Stimulated activated effector memory CD8-positive, alpha-beta T cell treated with anti-CD3 and anti-CD28 coated beads, Interleukin-12 subunit alpha, Interleukin-12 subunit beta, amount 100 ng/mL, for 72 hours (primary cell): ENCODE measurements around the gene NPY2R.

Experiments used
- ATAC-seq: fragments of 150-1000 bp; cut with Tn5 transposase; 2 replicates; pipeline ENCODE4 v1.10.0; 2021
- DNase-seq, 2 donors: peaks; one replicate each; pipeline ENCODE4 v3.0.0; 2021 to 2022; ENCODE audit warnings: low spot score in 2 of 2
- H3K27ac Mint-ChIP-seq: one replicate; pipeline ENCODE4 v1.8.0; 2022; ENCODE audit warnings: mild to moderate bottlenecking, mixed read lengths
- H3K36me3 Mint-ChIP-seq: one replicate; pipeline ENCODE4 v1.8.0; 2022; ENCODE audit warnings: mild to moderate bottlenecking, mixed read lengths
- H3K4me1 Mint-ChIP-seq: one replicate; pipeline ENCODE4 v1.8.0; 2022; ENCODE audit warnings: mixed read lengths
- H3K4me3 Mint-ChIP-seq: one replicate; pipeline ENCODE4 v1.8.0; 2022; ENCODE audit warnings: mild to moderate bottlenecking, mixed read lengths
- H3K9me3 Mint-ChIP-seq: one replicate; pipeline ENCODE4 v1.8.0; 2022; ENCODE audit warnings: mixed read lengths

NPY2R gene

DNA sequence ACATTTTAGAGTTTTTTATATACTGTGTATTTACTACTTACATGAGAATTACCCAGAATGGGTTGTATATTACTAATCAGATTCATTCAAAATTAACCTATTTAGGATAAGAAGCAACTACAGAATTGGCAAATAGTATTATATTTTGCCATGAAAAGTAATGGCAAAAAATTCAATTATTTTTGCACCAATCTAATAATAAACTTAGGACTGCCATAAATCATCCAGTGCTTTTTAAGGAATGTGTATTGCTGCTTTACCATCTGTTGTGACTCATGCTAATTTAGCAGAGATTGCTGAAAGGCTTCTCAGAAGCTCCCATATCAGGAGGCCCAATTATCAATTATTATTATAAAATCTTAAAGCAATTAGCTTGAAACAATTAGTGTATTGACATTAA lies 24.0 kb downstream of the NPY2R start:
- Mint-ChIP-seq H3K36me3 (no peaks in the 10 kb centered on the region), H3K27ac (no peak overlapping the region), H3K9me3 (peaks cover 11% of the 10 kb centered on the region), H3K4me1 (no peaks in the 10 kb centered on the region), H3K4me3 (no peak overlapping the region)
- no peak for ATAC-seq
- DNase-seq = no peak

GRCh38 chr4:155234206-155234605 lies 25.8 kb downstream of the NPY2R start:
- DNase-seq = no peak
- Mint-ChIP-seq H3K27ac (no peak overlapping the region), H3K4me1 (no peaks in the 10 kb centered on the region), H3K36me3 (no peaks in the 10 kb centered on the region), H3K9me3 (peaks cover 11% of the 10 kb centered on the region), H3K4me3 (no peak overlapping the region)
- ATAC-seq = no peak

GRCh38 chr4:155237567-155237966 lies 29.1 kb downstream of the NPY2R start:
- peaks cover 15% of the 10 kb centered on the region for H3K9me3 Mint-ChIP-seq
- no peak overlapping the region for H3K4me3 Mint-ChIP-seq
- no peak overlapping the region for H3K27ac Mint-ChIP-seq
- H3K4me1 Mint-ChIP-seq = no peaks in the 10 kb centered on the region
- no peak for ATAC-seq
- no peaks in the 10 kb centered on the region for H3K36me3 Mint-ChIP-seq
- no peak for DNase-seq

GRCh38 chr4:155241225-155241624 lies 32.8 kb downstream of the NPY2R start:
- Mint-ChIP-seq H3K36me3 (no peaks in the 10 kb centered on the region), H3K27ac (no peak overlapping the region)
- DNase-seq = no peak

GRCh38 chr4:155241664-155242063 lies 33.2 kb downstream of the NPY2R start:
- ATAC-seq (no peak), DNase-seq (no peak)
- H3K4me1 Mint-ChIP-seq = no peaks in the 10 kb centered on the region
- peaks cover 3% of the 10 kb centered on the region for H3K9me3 Mint-ChIP-seq
- H3K4me3 Mint-ChIP-seq = no peak overlapping the region
- no peak overlapping the region for H3K27ac Mint-ChIP-seq
- H3K36me3 Mint-ChIP-seq = no peaks in the 10 kb centered on the region

More at GRCh38 chr4:155241225-155241624, 32.8 kb downstream of the NPY2R start:
- Mint-ChIP-seq H3K9me3 (peaks cover 3% of the 10 kb centered on the region), H3K4me3 (no peak overlapping the region), H3K4me1 (no peaks in the 10 kb centered on the region)
- no peak for ATAC-seq

GRCh38 chr4:155245105-155245504 lies 36.7 kb downstream of the NPY2R start:
- H3K9me3 Mint-ChIP-seq = peaks cover 3% of the 10 kb centered on the region
- DNase-seq (no peak), ATAC-seq (no peak)
- H3K4me1 Mint-ChIP-seq = no peaks in the 10 kb centered on the region
- H3K36me3 Mint-ChIP-seq = no peaks in the 10 kb centered on the region
- no peak overlapping the region for H3K4me3 Mint-ChIP-seq
- no peak overlapping the region for H3K27ac Mint-ChIP-seq

GRCh38 chr4:155248002-155248896 lies 39.8 kb downstream of the NPY2R start:
- Mint-ChIP-seq H3K4me3 (no peak overlapping the region), H3K36me3 (no peaks in the 10 kb centered on the region), H3K9me3 (no peaks in the 10 kb centered on the region), H3K27ac (no peak overlapping the region), H3K4me1 (no peaks in the 10 kb centered on the region)
- ATAC-seq (no peak), DNase-seq (no peak)

- H3K36me3 Mint-ChIP-seq = no peaks in the 10 kb centered on the region
- no peak overlapping the region for H3K27ac Mint-ChIP-seq
- no peaks in the 10 kb centered on the region for H3K4me1 Mint-ChIP-seq
- ATAC-seq (no peak), DNase-seq (no peak)
- H3K9me3 Mint-ChIP-seq = no peaks in the 10 kb centered on the region
- no peak overlapping the region for H3K4me3 Mint-ChIP-seq
These were observed 40.7 kb downstream of the NPY2R start for GRCh38 chr4:155249016-155249566.

GRCh38 chr4:155252327-155252726 lies 43.9 kb downstream of the NPY2R start:
- no peak for ATAC-seq
- Mint-ChIP-seq H3K4me3 (no peak overlapping the region), H3K9me3 (no peaks in the 10 kb centered on the region), H3K27ac (no peak overlapping the region), H3K4me1 (no peaks in the 10 kb centered on the region), H3K36me3 (no peaks in the 10 kb centered on the region)
- DNase-seq = no peak

GRCh38 chr4:155263480-155263879 lies 55.0 kb downstream of the NPY2R start:
- Mint-ChIP-seq H3K4me3 (no peak overlapping the region), H3K36me3 (no peaks in the 10 kb centered on the region), H3K9me3 (peaks cover 3% of the 10 kb centered on the region), H3K27ac (no peak overlapping the region), H3K4me1 (no peaks in the 10 kb centered on the region)
- ATAC-seq = no peak
- DNase-seq = no peak

DNA sequence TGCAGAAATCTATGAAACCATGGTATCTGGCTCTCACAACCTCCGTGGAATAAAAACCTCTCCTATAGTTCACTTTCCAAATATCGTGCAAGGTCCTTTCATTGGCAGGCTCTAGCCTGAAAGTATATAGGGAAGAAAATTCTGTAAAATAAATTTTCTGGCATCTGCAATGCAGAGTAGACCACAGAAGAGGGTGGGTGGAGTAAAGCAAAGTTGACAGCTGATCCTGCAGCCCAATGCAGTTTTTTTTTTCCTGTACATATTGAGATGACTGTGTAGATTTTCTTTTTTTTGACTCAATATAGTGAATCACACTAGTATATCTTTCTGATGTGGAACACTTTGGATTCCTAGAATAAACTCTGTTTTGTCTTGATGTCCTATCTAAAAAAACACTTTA lies 56.7 kb downstream of the NPY2R start:
- H3K4me1 Mint-ChIP-seq = no peaks in the 10 kb centered on the region
- no peak for DNase-seq
- no peak overlapping the region for H3K4me3 Mint-ChIP-seq
- H3K27ac Mint-ChIP-seq = no peak overlapping the region
- no peaks in the 10 kb centered on the region for H3K36me3 Mint-ChIP-seq
- H3K9me3 Mint-ChIP-seq = no peaks in the 10 kb centered on the region
- ATAC-seq = no peak
